Measurements from ENCODE around the gene RGS9BP.
"Not testable (repeated sequence)": the region's sequence is repeated elsewhere in the genome, so short reads cannot be mapped to it uniquely, and the experiment has no call there.

Gene RGS9BP

GRCh38 chr19:32704006-32704405, 28.4 kb downstream of the RGS9BP start:
- H3K27me3 ChIP-seq (ENCODE audit: control insufficient read depth, insufficient read depth, low read length); H3K4me3 ChIP-seq (ENCODE audit: low read length); H3K9me3 ChIP-seq (replicated peaks; ENCODE audit: low read length); H3K9ac ChIP-seq (ENCODE audit: low read depth, low read length); H3K4me1 ChIP-seq (ENCODE audit: control insufficient read depth, insufficient read depth, low read length); H3K4me2 ChIP-seq (ENCODE audit: low read length): not testable (repeated sequence)
- H3K36me3 ChIP-seq (ENCODE audit: insufficient read depth, low read length): peaks cover 35% of the 10 kb centered on the region

- H3K4me3 ChIP-seq (ENCODE audit: low read length): no peak overlapping the region
- H3K36me3 ChIP-seq (ENCODE audit: insufficient read depth, low read length): peaks cover 32% of the 10 kb centered on the region
- H3K9ac ChIP-seq (ENCODE audit: low read depth, low read length): no peak overlapping the region
- no peaks in the 10 kb centered on the region for H3K4me1 ChIP-seq (ENCODE audit: control insufficient read depth, insufficient read depth, low read length)
- no peak overlapping the region for H3K4me2 ChIP-seq (ENCODE audit: low read length)
- no peaks in the 10 kb centered on the region for H3K27me3 ChIP-seq (ENCODE audit: control insufficient read depth, insufficient read depth, low read length)
- H3K9me3 ChIP-seq (replicated peaks; ENCODE audit: low read length): no peaks in the 10 kb centered on the region
Observed at GRCh38 chr19:32708457-32708856, 32.8 kb downstream of the RGS9BP start.

GRCh38 chr19:32709032-32709431, 33.4 kb downstream of the RGS9BP start:
- H3K4me1 ChIP-seq (ENCODE audit: control insufficient read depth, insufficient read depth, low read length): no peaks in the 10 kb centered on the region
- no peak overlapping the region for H3K9ac ChIP-seq (ENCODE audit: low read depth, low read length)
- H3K9me3 ChIP-seq (replicated peaks; ENCODE audit: low read length): no peaks in the 10 kb centered on the region
- peaks cover 34% of the 10 kb centered on the region for H3K36me3 ChIP-seq (ENCODE audit: insufficient read depth, low read length)
- H3K4me3 ChIP-seq (ENCODE audit: low read length): no peak overlapping the region
- H3K27me3 ChIP-seq (ENCODE audit: control insufficient read depth, insufficient read depth, low read length): no peaks in the 10 kb centered on the region
- no peak overlapping the region for H3K4me2 ChIP-seq (ENCODE audit: low read length)

- H3K4me3 ChIP-seq (ENCODE audit: low read length): no peak overlapping the region
- no peaks in the 10 kb centered on the region for H3K9me3 ChIP-seq (replicated peaks; ENCODE audit: low read length)
- peaks cover 19% of the 10 kb centered on the region for H3K36me3 ChIP-seq (ENCODE audit: insufficient read depth, low read length)
Observed at GRCh38 chr19:32711747-32712146, 36.1 kb downstream of the RGS9BP start.

GRCh38 chr19:32716203-32716602, 40.6 kb downstream of the RGS9BP start:
- not testable (repeated sequence) for H3K9ac ChIP-seq (ENCODE audit: low read depth, low read length); H3K4me1 ChIP-seq (ENCODE audit: control insufficient read depth, insufficient read depth, low read length); H3K9me3 ChIP-seq (replicated peaks; ENCODE audit: low read length); H3K4me3 ChIP-seq (ENCODE audit: low read length); H3K27me3 ChIP-seq (ENCODE audit: control insufficient read depth, insufficient read depth, low read length); H3K4me2 ChIP-seq (ENCODE audit: low read length)
- H3K36me3 ChIP-seq (ENCODE audit: insufficient read depth, low read length): peaks cover 16% of the 10 kb centered on the region

More at GRCh38 chr19:32711747-32712146, 36.1 kb downstream of the RGS9BP start:
- Histone ChIP-seq H3K4me1 (ENCODE audit: control insufficient read depth, insufficient read depth, low read length) (no peaks in the 10 kb centered on the region), H3K27me3 (ENCODE audit: control insufficient read depth, insufficient read depth, low read length) (no peaks in the 10 kb centered on the region), H3K9ac (ENCODE audit: low read depth, low read length) (no peak overlapping the region), H3K4me2 (ENCODE audit: low read length) (no peak overlapping the region)

- Histone ChIP-seq H3K4me1 (ENCODE audit: control insufficient read depth, insufficient read depth, low read length) (no peaks in the 10 kb centered on the region), H3K9ac (ENCODE audit: low read depth, low read length) (no peak overlapping the region), H3K27me3 (ENCODE audit: control insufficient read depth, insufficient read depth, low read length) (no peaks in the 10 kb centered on the region), H3K36me3 (ENCODE audit: insufficient read depth, low read length) (peaks cover 12% of the 10 kb centered on the region), H3K9me3 (replicated peaks; ENCODE audit: low read length) (no peaks in the 10 kb centered on the region), H3K4me3 (ENCODE audit: low read length) (no peak overlapping the region), H3K4me2 (ENCODE audit: low read length) (no peak overlapping the region)
Observed at GRCh38 chr19:32717496-32717895, 41.8 kb downstream of the RGS9BP start.

- Histone ChIP-seq H3K36me3 (ENCODE audit: insufficient read depth, low read length) (peaks cover 7% of the 10 kb centered on the region), H3K4me2 (ENCODE audit: low read length) (no peak overlapping the region), H3K4me1 (ENCODE audit: control insufficient read depth, insufficient read depth, low read length) (no peaks in the 10 kb centered on the region), H3K9ac (ENCODE audit: low read depth, low read length) (no peak overlapping the region), H3K9me3 (replicated peaks; ENCODE audit: low read length) (no peaks in the 10 kb centered on the region), H3K27me3 (ENCODE audit: control insufficient read depth, insufficient read depth, low read length) (no peaks in the 10 kb centered on the region), H3K4me3 (ENCODE audit: low read length) (no peak overlapping the region)
Observed at GRCh38 chr19:32718286-32718685, 42.6 kb downstream of the RGS9BP start.

- Histone ChIP-seq H3K4me3 (ENCODE audit: low read length) (no peak within 1 kb of the TSS), H3K4me1 (ENCODE audit: control insufficient read depth, insufficient read depth, low read length) (no peaks in the 10 kb centered on the region), H3K9ac (ENCODE audit: low read depth, low read length) (no peak within 1 kb of the TSS), H3K4me2 (ENCODE audit: low read length) (no peak within 1 kb of the TSS), H3K27me3 (ENCODE audit: control insufficient read depth, insufficient read depth, low read length) (no peaks in the 10 kb centered on the region), H3K36me3 (ENCODE audit: insufficient read depth, low read length) (peaks cover 3% of the 10 kb centered on the region), H3K9me3 (replicated peaks; ENCODE audit: low read length) (no peaks in the 10 kb centered on the region)
Observed at GRCh38 chr19:32719611-32720059, 44.0 kb downstream of the RGS9BP start, which contains the start of gene TDRD12. TDRD12 (plus strand) TSS chr19:32719767; CDS start chr19:32720073, 306 bp downstream.

- Histone ChIP-seq H3K4me2 (ENCODE audit: low read length) (no peak overlapping the region), H3K4me1 (ENCODE audit: control insufficient read depth, insufficient read depth, low read length) (no peaks in the 10 kb centered on the region), H3K27me3 (ENCODE audit: control insufficient read depth, insufficient read depth, low read length) (no peaks in the 10 kb centered on the region), H3K9ac (ENCODE audit: low read depth, low read length) (no peak overlapping the region), H3K9me3 (replicated peaks; ENCODE audit: low read length) (no peaks in the 10 kb centered on the region), H3K4me3 (ENCODE audit: low read length) (no peak overlapping the region), H3K36me3 (ENCODE audit: insufficient read depth, low read length) (peaks cover 3% of the 10 kb centered on the region)
Observed at GRCh38 chr19:32720216-32720935, 44.7 kb downstream of the RGS9BP start.

- Histone ChIP-seq H3K9me3 (replicated peaks; ENCODE audit: low read length) (no peaks in the 10 kb centered on the region), H3K36me3 (ENCODE audit: insufficient read depth, low read length) (peaks cover 3% of the 10 kb centered on the region), H3K4me3 (ENCODE audit: low read length) (no peak overlapping the region), H3K9ac (ENCODE audit: low read depth, low read length) (no peak overlapping the region), H3K4me2 (ENCODE audit: low read length) (no peak overlapping the region), H3K27me3 (ENCODE audit: control insufficient read depth, insufficient read depth, low read length) (no peaks in the 10 kb centered on the region), H3K4me1 (ENCODE audit: control insufficient read depth, insufficient read depth, low read length) (no peaks in the 10 kb centered on the region)
Observed at GRCh38 chr19:32720936-32721250, 45.2 kb downstream of the RGS9BP start.
